HCT116 (cell line): Measurements from ENCODE around the gene HSPA2.

ENCODE experiments used
- CTCF ChIP-seq, 3 experiments: fragments of 200-600 bp in 1 of 3; sonication (generic) in 1 of 3; IDR thresholded peaks in 2 of 3; conservative IDR thresholded peaks in 1 of 3; 2 replicates each; pipeline ENCODE4 v1.5.1; 2012 to 2017; ENCODE audit warnings: low read depth in 2 of 3, low read length in 2 of 3, antibody characterized with exemption in 1 of 3, borderline replicate concordance in 1 of 3, control low read depth in 1 of 3, mild to moderate bottlenecking in 1 of 3, mixed read lengths in 1 of 3, mixed run types in 1 of 3, moderate library complexity in 1 of 3; ENCODE audit not compliant: insufficient read depth in 1 of 3
- MAX ChIP-seq: IDR thresholded peaks from 2 replicates; pipeline ENCODE4 v1.6.1; 2012
- POLR2A ChIP-seq: IDR thresholded peaks from 2 replicates; pipeline ENCODE4 v1.7.0; 2011; ENCODE audit warnings: borderline replicate concordance; ENCODE audit not compliant: insufficient read depth, insufficient read length; ENCODE audit errors: extremely low read depth
- POLR2AphosphoS5 ChIP-seq: IDR thresholded peaks from 2 replicates; pipeline ENCODE4 v1.6.1; 2011; ENCODE audit warnings: mild to moderate bottlenecking, low read depth, low read length, moderate library complexity
- REST ChIP-seq: IDR thresholded peaks from 2 replicates; pipeline ENCODE4 v1.6.1; 2012; ENCODE audit warnings: low read depth
- SIN3A ChIP-seq: IDR thresholded peaks from 2 replicates; pipeline ENCODE4 v1.6.1; 2012; ENCODE audit warnings: low read depth
- YY1 ChIP-seq: IDR thresholded peaks from 2 replicates; pipeline ENCODE4 v1.6.1; 2011; ENCODE audit warnings: low read length, low read depth, moderate library complexity, mild to moderate bottlenecking; ENCODE audit not compliant: insufficient replicate concordance; ENCODE audit errors: extremely low read depth

- TF ChIP-seq YY1 (no peak), CTCF (IDR thresholded peaks at IDR 0.05 in 2 of 3, conservative IDR thresholded peaks at IDR 0.05 in 1 of 3; ENCODE audit: borderline replicate concordance in 1 of 3, insufficient read depth in 1 of 3, low read depth in 2 of 3, low read length in 2 of 3) (no peak), POLR2A (no peak), POLR2AphosphoS5 (no peak), REST (no peak), SIN3A (no peak), MAX (no peak)
Observed at GRCh38 chr14:64556526-64556925, 16.0 kb downstream of the HSPA2 start.
